Kasumi-1 (cell line): Measurements from ENCODE around the gene PRKCE.
"Not testable (repeated sequence)": the region's sequence is repeated elsewhere in the genome, so short reads cannot be mapped to it uniquely, and the experiment has no call there.

Experiments used
- DNase-seq, 2 experiments: peaks; one replicate each; lab custom pipeline; 2025; lab: John Stamatoyannopoulos, UW

The PRKCE gene

DNA sequence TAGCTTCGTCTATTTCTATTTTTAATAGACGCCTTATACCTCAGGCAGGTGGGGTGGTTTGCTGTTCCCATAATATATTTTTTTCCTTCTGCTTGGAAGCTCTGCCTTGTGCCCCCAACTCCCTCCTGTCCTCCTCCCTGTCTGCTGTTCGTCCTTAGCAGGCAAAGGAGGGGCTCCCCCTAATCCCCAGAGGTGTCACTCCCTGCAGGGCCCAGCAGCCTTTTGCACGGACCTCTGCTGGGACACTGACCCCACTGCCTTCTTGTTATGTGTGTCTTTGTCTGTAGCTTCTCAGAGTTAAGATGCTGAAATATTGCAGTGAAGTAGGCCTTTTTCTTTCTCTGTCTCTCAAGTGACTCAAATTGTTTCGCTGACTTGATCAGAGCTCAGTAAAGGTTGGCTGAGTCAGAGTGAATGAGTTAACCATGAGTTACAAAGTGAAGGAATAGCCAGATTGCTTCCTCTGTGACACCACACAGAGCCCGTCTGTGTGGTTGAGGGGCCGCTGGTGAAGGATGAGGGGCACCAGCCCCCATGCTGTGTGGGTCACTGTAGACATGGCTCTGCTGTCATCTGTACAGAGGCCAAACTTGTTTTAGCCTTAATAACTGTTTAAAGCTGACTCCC, 47.7 kb downstream of the PRKCE start:
- DNase-seq: no peak

GRCh38 chr2:45700407-45701013, 49.0 kb downstream of the PRKCE start:
- no peak for DNase-seq

DNA sequence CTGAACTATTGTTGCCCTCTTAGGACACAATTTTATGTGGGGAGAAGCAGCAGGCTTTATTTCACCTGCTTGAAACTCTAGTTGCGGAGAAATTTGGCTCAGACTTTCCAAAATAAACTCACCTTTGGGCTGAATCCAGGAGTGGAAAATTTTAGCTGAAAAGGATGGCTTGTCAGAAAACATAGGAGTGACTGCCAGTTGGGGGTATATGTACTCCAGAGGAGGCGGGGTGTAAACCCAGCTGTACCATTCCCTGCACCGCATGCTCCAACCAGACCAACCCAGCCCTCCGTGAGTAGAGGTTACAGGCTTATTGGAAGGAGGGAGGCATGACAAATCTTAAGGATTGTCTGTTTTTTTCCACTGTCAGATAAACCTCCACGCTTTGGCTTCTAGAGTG, 53.8 kb downstream of the PRKCE start:
- no peak for DNase-seq

- no peak for DNase-seq
Measured at GRCh38 chr2:45706033-45706432, 54.6 kb downstream of the PRKCE start.

GRCh38 chr2:45707006-45707405, 55.5 kb downstream of the PRKCE start:
- DNase-seq: no peak

DNA sequence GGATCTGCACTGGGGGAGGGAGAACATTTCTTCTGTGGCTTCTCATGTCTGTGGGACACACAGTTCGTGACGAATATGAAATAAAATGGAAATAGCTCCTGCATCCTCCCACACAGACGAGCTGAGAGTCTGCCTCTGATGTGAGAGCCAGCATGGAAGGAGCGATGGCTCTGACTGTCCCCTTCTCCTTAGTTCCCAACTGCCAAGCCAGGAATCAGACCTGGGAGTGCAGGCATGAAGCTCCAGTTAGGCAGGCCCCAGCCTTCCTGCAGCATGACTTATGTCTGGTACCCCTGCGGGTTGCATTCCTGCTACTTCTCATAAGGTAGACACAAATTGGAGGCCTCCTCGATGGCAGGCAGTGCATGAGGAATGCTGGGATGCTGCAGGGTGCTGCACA, 56.2 kb downstream of the PRKCE start:
- DNase-seq: no peak

DNA sequence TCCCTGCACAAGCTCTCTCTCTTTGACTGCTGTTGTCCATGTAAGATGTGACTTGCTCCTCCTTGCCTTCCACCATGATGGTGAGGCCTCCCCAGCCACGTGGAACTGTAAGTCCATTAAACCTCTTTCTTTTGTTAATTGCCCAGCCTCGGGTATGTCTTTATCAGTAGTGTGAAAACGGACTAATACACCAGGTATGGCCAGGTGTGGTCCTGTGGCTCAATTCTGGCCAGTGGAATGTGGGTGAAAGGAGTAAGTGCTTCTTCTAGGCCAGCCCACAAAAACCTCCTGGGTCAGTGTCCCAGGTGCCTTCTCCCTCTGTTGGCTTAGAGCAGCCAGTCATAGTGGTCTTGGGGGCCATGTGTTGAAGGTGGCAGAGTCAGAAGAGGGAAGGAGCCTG, 57.0 kb downstream of the PRKCE start:
- DNase-seq: no peak

GRCh38 chr2:45709137-45709536, 57.7 kb downstream of the PRKCE start:
- DNase-seq: no peak

GRCh38 chr2:45710468-45710867, 59.0 kb downstream of the PRKCE start:
- DNase-seq: no peak

- no peak for DNase-seq
Measured at GRCh38 chr2:45711224-45711623, 59.7 kb downstream of the PRKCE start.

DNA sequence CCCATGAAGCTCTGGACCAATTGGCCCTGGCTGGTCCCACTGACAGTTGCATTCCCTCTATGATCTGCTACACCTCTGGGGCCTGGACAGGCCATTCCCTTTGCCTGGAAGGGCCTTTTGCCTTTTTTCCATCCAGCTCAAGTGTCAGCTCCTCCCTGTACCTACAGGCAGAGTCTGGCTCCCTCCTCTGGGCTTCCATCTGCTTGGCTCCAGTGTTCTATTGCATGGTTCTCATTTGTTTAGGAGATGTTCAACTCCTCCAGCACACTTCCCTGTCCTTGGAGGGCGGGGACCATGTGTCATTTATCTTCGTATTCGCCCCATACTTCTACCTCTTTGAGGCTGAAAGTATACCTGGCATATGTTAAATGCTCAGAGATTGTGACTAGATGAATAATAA, 61.1 kb downstream of the PRKCE start:
- DNase-seq: no peak

- DNase-seq: no peak
Measured at GRCh38 chr2:45713136-45713535, 61.7 kb downstream of the PRKCE start.

DNA sequence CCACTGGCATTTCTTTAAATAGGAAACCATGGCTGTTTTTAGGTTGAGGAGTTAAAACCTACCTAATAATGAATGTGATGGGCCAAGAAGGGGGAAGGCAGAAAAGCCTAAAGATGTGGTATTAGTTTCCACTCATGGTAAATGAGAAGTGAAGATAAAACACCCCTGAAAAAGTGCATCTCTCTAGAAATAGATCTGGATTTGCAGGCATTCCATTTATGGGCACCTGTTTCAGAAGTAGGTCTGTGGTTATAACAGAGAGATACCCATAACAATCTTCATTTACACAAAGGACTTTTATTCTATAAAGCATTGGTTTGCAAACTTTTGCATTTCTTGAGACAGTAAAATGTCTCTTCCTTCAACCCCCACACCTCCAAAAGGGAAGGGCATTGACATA, 62.1 kb downstream of the PRKCE start:
- DNase-seq: no peak

DNA sequence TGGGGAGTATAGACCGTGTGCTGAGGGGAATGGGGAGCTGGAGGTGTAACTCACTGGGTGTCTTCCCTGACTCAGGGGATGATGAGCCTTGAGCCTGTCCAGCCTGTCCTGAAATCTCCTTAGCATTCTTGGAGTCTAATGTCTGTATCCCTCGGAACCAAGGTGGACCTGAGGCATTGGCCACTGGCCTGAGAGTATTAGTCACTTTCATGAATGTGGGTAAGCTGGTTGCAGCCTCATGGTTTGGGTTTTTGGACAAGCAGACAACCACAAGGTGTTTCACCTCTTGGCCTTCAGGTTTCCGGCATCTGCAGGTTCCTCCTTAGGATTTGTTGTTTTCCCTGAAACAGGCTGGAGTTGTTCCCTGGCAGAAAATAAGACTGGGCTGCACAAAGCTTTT, 63.2 kb downstream of the PRKCE start:
- DNase-seq: no peak

GRCh38 chr2:45715601-45716379, 64.3 kb downstream of the PRKCE start:
- no peak for DNase-seq

DNA sequence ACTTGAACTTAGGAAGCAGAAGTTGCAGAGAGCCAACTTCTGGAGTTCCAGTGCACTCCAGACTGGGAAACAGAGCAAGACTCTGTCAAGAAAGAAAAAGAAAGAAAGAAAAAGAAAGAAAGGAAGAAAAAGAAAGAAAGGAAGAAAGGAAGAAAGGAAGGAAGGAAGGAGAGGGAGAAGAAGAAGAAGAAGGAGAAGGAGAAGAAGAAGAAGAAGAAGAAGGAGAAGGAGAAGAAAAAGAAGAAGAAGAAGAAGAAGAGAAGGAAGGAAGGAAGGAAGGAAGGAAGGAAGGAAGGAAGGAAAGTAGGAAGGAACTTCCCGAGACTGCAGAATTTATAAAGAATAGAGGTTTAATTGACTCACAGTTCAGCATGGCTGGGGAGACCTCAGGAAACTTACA, 65.0 kb downstream of the PRKCE start:
- not testable (repeated sequence) for DNase-seq

DNA sequence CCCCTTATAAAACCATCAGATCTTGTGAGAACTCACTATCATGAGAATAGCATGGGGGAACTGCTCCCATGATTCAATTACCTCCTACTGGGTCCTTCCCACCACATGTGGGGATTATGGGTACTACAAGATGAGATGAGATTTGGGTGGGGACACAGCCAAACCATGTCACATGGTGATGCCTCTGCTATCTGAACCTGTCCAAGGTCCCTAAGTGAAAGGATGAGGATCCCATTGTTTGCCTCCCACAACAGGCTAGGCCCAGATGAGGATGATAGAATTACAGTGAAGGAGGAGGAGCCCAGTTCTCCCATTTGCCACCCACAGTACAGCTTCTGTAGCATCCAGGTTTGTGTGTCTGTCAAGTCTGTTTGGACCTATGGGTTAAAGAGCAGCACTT, 65.4 kb downstream of the PRKCE start:
- no peak for DNase-seq

DNA sequence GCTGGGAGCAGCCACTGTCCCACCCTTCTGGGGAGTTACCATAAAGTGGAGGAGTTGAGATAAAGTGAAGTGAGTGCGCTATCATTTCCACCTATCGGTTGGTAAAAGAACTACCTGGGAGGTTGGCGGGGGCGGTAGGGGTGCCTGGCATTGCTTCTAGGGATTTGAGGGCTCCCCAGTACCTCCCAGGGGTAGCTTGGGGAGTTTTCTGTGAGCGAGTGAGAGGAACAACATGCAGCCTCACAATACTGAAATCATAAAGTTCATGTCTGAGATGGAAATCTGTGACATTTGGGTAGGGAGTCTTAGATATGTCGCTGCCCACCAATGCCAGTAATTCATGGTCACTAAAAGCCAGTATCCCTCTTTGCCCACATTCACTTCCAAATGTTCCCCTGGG, 68.7 kb downstream of the PRKCE start:
- no peak for DNase-seq

DNA sequence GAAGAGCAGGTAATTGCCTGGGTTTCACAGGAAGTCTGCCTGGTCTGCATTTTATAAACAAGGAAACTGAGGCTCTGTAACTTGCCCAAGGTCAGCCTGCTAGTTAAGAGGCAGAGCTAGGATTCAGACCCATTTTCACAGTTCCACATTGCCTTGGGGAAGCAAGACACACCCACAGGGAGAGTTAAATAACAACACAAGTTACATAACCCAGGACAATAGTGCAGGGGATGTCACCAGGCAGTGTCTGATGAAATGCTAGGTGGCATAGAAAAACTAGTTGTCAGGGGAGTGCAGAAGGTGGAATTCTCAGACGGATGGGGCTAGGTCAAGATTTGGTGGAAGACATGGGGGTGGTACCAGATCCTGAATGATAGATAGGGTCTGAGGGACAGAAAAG, 69.7 kb downstream of the PRKCE start:
- DNase-seq: no peak

- no peak for DNase-seq
Measured at GRCh38 chr2:45722477-45722876, 71.0 kb downstream of the PRKCE start.

DNA sequence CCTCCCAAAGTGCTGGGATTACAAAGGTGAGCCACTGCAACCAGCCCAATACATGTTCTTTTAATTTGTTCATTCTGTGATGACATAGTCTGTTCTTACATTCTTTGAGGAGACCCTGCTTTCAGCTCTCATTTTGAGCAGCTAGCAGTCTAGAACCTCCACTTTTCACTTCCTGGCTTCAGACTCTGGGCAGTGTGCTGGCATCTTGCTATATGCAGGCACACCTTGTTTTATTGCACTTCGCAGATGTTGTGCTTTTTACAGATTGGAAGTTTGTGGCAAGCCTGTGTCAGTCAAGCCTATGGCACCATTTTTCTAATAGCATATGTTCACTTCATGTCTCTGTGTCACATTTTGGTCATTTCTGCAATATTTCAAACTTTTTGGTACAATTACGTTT, 72.4 kb downstream of the PRKCE start:
- no peak for DNase-seq

DNA sequence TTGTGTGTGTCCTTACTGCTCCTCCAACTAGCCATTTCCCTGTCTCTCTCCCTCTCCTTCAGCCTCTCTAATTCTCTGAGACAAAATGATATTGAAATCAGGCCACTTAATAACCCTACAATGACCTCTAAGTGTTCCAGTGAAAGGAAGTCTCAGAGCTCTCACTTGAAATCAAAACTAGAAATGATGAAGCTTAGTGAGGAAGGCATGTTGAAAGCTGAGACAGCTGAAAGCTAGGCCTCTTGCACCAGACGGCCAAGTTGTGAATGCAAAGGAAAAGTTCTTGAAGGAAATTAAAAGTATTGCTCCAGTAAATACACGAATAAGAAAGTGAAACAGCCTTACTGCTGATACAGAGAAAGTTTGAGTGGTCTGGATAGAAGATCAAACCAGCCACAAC, 72.9 kb downstream of the PRKCE start:
- DNase-seq: no peak

DNA sequence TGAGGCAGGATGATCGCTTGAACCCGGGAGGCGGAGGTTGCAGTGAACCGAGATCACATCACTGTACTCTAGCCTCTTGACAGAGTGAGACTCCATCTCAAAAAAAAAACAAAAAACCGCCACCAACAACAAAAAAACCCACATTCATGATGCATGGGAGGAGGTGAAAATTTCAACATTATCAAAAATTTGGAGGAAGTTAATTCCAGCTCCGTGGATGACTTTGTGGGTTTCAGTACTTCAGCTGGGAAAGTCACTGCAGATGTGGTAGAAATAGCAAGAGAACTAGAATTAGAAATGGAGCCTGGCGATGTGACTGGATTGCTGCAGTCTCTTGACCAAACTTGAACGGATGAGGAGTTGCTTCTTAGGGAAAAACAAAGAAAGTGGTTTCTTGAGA, 74.3 kb downstream of the PRKCE start:
- no peak for DNase-seq

DNA sequence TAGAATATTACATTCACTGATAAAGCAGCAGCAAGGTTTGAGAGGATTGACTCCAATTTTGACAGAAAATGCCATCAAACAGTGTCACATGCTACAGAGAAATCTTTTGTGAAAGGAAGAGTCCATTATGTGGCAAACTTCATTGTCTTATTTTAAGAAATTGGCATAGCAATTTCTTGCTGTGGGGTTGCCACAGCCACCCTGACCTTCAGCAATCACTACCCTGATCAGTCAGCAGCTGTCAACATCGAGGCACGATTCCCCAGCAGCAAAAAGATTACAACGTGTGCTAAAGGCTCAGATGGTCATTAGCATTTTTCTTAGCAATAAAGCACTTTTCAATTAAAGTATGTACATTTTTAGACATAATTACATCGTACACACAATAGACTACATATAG, 74.7 kb downstream of the PRKCE start:
- no peak for DNase-seq
